ENCODE results near the gene MAGEL2. TPM values are rescaled to one million over a fixed set of nuclear protein-coding genes. Genes with fewer than 3 reads are reported as not detected.
"Not testable (repeated sequence)": the region's sequence is repeated elsewhere in the genome, so short reads cannot be mapped to it uniquely, and the experiment has no call there.

The MAGEL2 gene
- total and polyA plus RNA-seq, 2 of the 4 experiments (the other 2 are of a cell fraction): 0.18 to 0.29 TPM

- H3K14ac ChIP-seq (replicated peaks; ENCODE audit: low read depth, low read length); H2AK5ac ChIP-seq (ENCODE audit: low read depth, low read length); H3K4me3 ChIP-seq (ENCODE audit: insufficient read depth, low read depth, low read length); dilution Hi-C loops (cut with HindIII; ENCODE audit: low sequenced_read_pairs, unreplicated experiment); H3K18ac ChIP-seq (ENCODE audit: low read depth, low read length); ATAC-seq (ENCODE audit: low read depth); BruUV-seq (replicated peaks); H2AK9ac ChIP-seq (replicated peaks; ENCODE audit: low read depth, low read length, poor library complexity); H2BK5ac ChIP-seq (ENCODE audit: low read depth, low read length, poor library complexity, severe bottlenecking); H3K9me1 ChIP-seq (ENCODE audit: insufficient read depth, low read length); H2AFZ ChIP-seq (replicated peaks; ENCODE audit: low read length, poor library complexity); H4K8ac ChIP-seq (ENCODE audit: low read depth in 2 of 2, low read length in 2 of 2); H3K79me1 ChIP-seq (ENCODE audit: low read depth in 1 of 2, low read length in 2 of 2); DNase-seq; H3K56ac ChIP-seq (ENCODE audit: extremely low read depth, insufficient read depth, low read length); H3K4ac ChIP-seq (ENCODE audit: low read depth, low read length); H3K27ac ChIP-seq (ENCODE audit: insufficient read depth, low read length); H3K9me3 ChIP-seq (ENCODE audit: control insufficient read depth, insufficient read depth, low read length); in situ Hi-C loops (cut with MboI; ENCODE audit: low sequenced_read_pairs); H3K36me3 ChIP-seq (ENCODE audit: control insufficient read depth, insufficient read depth, low read length); intact Hi-C loops (cut with micrococcal nuclease); H4K20me1 ChIP-seq (ENCODE audit: insufficient read depth, low read length); H2BK120ac ChIP-seq (ENCODE audit: low read depth, low read length); H3K4me2 ChIP-seq (ENCODE audit: low read depth, low read length); H3K23ac ChIP-seq (ENCODE audit: low read depth, low read length); H3K9ac ChIP-seq (ENCODE audit: low read depth, low read length); H2BK20ac ChIP-seq (ENCODE audit: low read depth, low read length); H3K4me1 ChIP-seq (ENCODE audit: control insufficient read depth, insufficient read depth, low read length); H2BK15ac ChIP-seq (ENCODE audit: low read depth, low read length); POLR2A ChIA-PET (ENCODE audit: unreplicated experiment); H4K5ac ChIP-seq (ENCODE audit: low read depth, low read length); H4K91ac ChIP-seq (ENCODE audit: insufficient read depth, low read depth, low read length); CTCF ChIA-PET; H3K27me3 ChIP-seq (ENCODE audit: control insufficient read depth, insufficient read depth, low read length): not testable (repeated sequence)
- WGBS, 2 experiments (ENCODE audit: extremely low coverage in 2 of 2, insufficient read length in 1 of 2): 69% methylated on average over 5 of the region's 14 CpGs; no CpG with 5 or more reads in 1 of the 2 experiments
Measured at GRCh38 chr15:23597278-23597677, 50.4 kb downstream of the MAGEL2 start.
